Prostate gland (tissue), 2 donors: ENCODE results near the gene ZNF655. TPM values are rescaled to one million over a fixed set of nuclear protein-coding genes. Genes with fewer than 3 reads are reported as not detected.

ENCODE experiments used
- DNase-seq: peaks from one replicate; pipeline ENCODE4 v3.0.0-alpha.2; 2019; ENCODE audit warnings: low spot score
- H3K27ac ChIP-seq, 2 donors: fragments of 200-600 bp; sonication (generic); 2 replicates each; pipeline ENCODE4 v1.5.1; 2017 to 2019
- H3K27me3 ChIP-seq: fragments of 200-600 bp; sonication (generic); replicated peaks from 2 replicates; pipeline ENCODE4 v1.5.1; 2019; ENCODE audit not compliant: insufficient read depth
- H3K36me3 ChIP-seq, 2 donors: fragments of 200-600 bp; sonication (generic); 1 replicate in 1 of 2; 2 replicates in 1 of 2; pipeline versions ENCODE4 v1.5.1 to v1.8.1; 2017 to 2019
- H3K4me1 ChIP-seq: fragments of 200-600 bp; sonication (generic); replicated peaks from 2 replicates; pipeline ENCODE4 v1.5.1; 2019
- H3K4me3 ChIP-seq, 2 donors: fragments of 200-600 bp; sonication (generic); 2 replicates each; pipeline ENCODE4 v1.5.1; 2017 to 2019
- H3K9me3 ChIP-seq: fragments of 200-600 bp; sonication (generic); 2 replicates; pipeline ENCODE4 v1.5.1; 2017
- CTCF ChIP-seq, 4 experiments: fragments of 200-600 bp in 2 of 4; fragments of 450-650 bp in 2 of 4; sonication (generic) in 2 of 4; IDR thresholded peaks; 1 replicate in 3 of 4; 2 replicates in 1 of 4; pipeline ENCODE4 v1.5.1; 2016 to 2019; ENCODE audit warnings: antibody characterized with exemption in 4 of 4, mild to moderate bottlenecking in 2 of 4, moderate library complexity in 2 of 4
- POLR2A ChIP-seq: fragments of 450-650 bp; IDR thresholded peaks from one replicate; pipeline ENCODE4 v1.6.1; 2016; ENCODE audit warnings: antibody characterized with exemption, mild to moderate bottlenecking
- POLR2AphosphoS5 ChIP-seq: sonication (generic); formaldehyde crosslinking; IDR thresholded peaks from one replicate; pipeline ENCODE4 v1.6.1; 2017; ENCODE audit warnings: antibody characterized with exemption
- WGBS: methylation state at CpG from one replicate; pipeline ENCODE4 v1.1.5; 2018; 5-methylcytosine and 5-hydroxymethylcytosine counted together
- intact Hi-C: fragments of 100-400 bp; cut with DNase I; formaldehyde crosslinking; loops from one replicate; pipeline ENCODE4 v1.14.2; 2022
- total RNA-seq, 2 donors: library from RNA; depleted of rRNA; stranded (reverse); fragments of >200 nt; gene quantifications; one replicate each; pipeline ENCODE4 v1.1.0, GENCODE V29; 2016

Gene ZNF655
- total RNA-seq, 2 donors from 2014 or later: 79.7 to 112 TPM

- 89% methylated on average over 4 of the region's 4 CpGs for WGBS
- DNase-seq: no peak
- TF ChIP-seq POLR2AphosphoS5 (no peak), POLR2A (no peak), CTCF (IDR thresholded peaks at IDR 0.05) (no peak)
- H3K36me3 ChIP-seq: no peaks in the 10 kb centered on the region
- H3K4me1 ChIP-seq: no peaks in the 10 kb centered on the region
- no peaks in the 10 kb centered on the region for H3K27me3 ChIP-seq
- no peak overlapping the region for H3K27ac ChIP-seq
- intact Hi-C loops: loop anchor here (5.0 to 10.0 kb wide), 2 partner anchors 51 to 362 kb away; partner anchors contain the start of genes TRIM4, ZKSCAN5 and ZNF394
- H3K9me3 ChIP-seq: no peaks in the 10 kb centered on the region
- H3K4me3 ChIP-seq: no peak overlapping the region
These were observed 5.4 kb upstream of the ZNF655 start for GRCh38 chr7:99553039-99553438.

- Histone ChIP-seq H3K9me3 (no peaks in the 10 kb centered on the region), H3K36me3 (no peaks in the 10 kb centered on the region), H3K4me3 (no peak overlapping the region), H3K27ac (no peak overlapping the region), H3K27me3 (no peaks in the 10 kb centered on the region), H3K4me1 (no peaks in the 10 kb centered on the region)
- no peak for DNase-seq
- WGBS: 81% methylated on average over 2 of the region's 2 CpGs
- intact Hi-C loops: loop anchor here (5.0 to 10.0 kb wide), 3 partner anchors 53 to 360 kb away; partner anchors contain the start of genes TRIM4, ZKSCAN5, ZNF394 and ZSCAN25
- TF ChIP-seq CTCF (IDR thresholded peaks at IDR 0.05) (no peak), POLR2AphosphoS5 (no peak), POLR2A (no peak)
These were observed 3.5 kb upstream of the ZNF655 start for GRCh38 chr7:99554939-99555338.

- intact Hi-C loops: loop anchor here (5.0 to 10.0 kb wide), 2 partner anchors 60 to 358 kb away; partner anchors contain the start of genes TRIM4 and ZSCAN25
- Histone ChIP-seq H3K4me1 (no peaks in the 10 kb centered on the region), H3K9me3 (no peaks in the 10 kb centered on the region), H3K27me3 (no peaks in the 10 kb centered on the region), H3K4me3 (peak overlapping the region; percentile 74 to 78), H3K27ac (peak overlapping the region; percentile 96), H3K36me3 (peaks cover 0 to 10% of the 10 kb centered on the region in 2 donors)
- WGBS: 80% methylated on average over 4 of the region's 4 CpGs
- DNase-seq: no peak
- TF ChIP-seq POLR2AphosphoS5 (no peak), CTCF (IDR thresholded peaks at IDR 0.05) (no peak), POLR2A (no peak)
These were observed 1.2 kb upstream of the ZNF655 start for GRCh38 chr7:99557196-99557607.

GRCh38 chr7:99557940-99558305, 519 bp upstream of the ZNF655 start:
- WGBS: 0% methylated on average over 17 of the region's 17 CpGs
- peaks cover 0 to 10% of the 10 kb centered on the region in 2 donors for H3K36me3 ChIP-seq
- H3K27ac ChIP-seq: peak overlapping the region; percentile 96
- intact Hi-C loops: loop anchor here (5.0 to 10.0 kb wide), 2 partner anchors 59 to 357 kb away; partner anchors contain the start of genes TRIM4 and ZSCAN25
- no peaks in the 10 kb centered on the region for H3K4me1 ChIP-seq
- TF ChIP-seq POLR2A: no peak
- no peak for TF ChIP-seq POLR2AphosphoS5
- TF ChIP-seq CTCF (IDR thresholded peaks at IDR 0.05): no peak
- no peaks in the 10 kb centered on the region for H3K27me3 ChIP-seq
- no peaks in the 10 kb centered on the region for H3K9me3 ChIP-seq
- peak; percentile 52 for DNase-seq
- peak overlapping the region; percentile 74 to 78 for H3K4me3 ChIP-seq

DNA sequence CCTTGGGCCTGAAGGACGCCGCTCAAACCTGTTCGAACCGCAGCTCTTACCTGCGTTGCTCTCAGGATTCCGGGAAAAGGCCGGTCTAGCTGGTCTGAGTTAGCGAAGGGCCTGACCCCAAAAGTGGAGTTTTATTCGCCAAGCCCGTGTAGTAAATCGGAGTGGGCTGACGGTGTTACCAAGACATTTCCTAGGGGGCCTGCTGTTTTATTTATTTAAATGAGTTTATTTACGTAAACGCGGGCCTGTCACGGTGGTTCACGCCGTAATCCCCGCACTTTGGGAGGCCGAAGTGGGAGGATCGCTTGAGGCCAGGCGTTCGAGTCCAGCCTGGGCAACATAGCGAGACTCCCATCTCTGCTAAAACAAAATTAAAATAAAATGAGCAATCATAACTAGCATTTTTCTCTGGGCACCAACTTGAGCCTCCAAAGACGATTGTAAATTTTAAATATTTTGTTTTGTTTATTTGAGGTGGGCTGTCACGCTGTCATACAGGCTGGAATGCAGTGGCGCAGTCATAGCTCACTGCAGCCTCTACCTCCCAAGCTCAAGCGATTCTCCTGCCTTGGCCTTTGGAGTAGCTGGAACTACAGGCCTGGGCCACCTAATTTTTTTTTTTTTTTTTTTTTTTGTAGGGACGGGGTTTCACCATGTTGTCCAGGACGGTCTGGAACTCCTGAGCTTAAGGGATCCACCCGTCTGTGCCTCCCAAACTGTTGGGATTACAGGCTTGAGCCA, 903 bp downstream of the ZNF655 start:
- intact Hi-C loops: loop anchor here (5.0 to 10.0 kb wide), 2 partner anchors 58 to 355 kb away; partner anchors contain the start of genes TRIM4 and ZSCAN25
- no peak for DNase-seq
- 18% methylated on average over 30 of the region's 31 CpGs for WGBS
- TF ChIP-seq CTCF (IDR thresholded peaks at IDR 0.05) (no peak), POLR2A (no peak), POLR2AphosphoS5 (no peak)
- no peaks in the 10 kb centered on the region for H3K9me3 ChIP-seq
- peaks cover 9 to 10% of the 10 kb centered on the region in 2 donors for H3K36me3 ChIP-seq
- H3K27ac ChIP-seq: peak overlapping the region; percentile 96
- peak overlapping the region; percentile 74 to 78 for H3K4me3 ChIP-seq
- no peaks in the 10 kb centered on the region for H3K27me3 ChIP-seq
- H3K4me1 ChIP-seq: no peaks in the 10 kb centered on the region
